GM18508 (cell line): ENCODE results near the gene SPINDOC.

Experiments used
- ATAC-seq: cut with Tn5 transposase; IDR thresholded peaks from one replicate; pipeline ENCODE4 v1.9.1; 2021; ENCODE audit warnings: moderate number of reproducible peaks; ENCODE audit not compliant: insufficient read depth, unreplicated experiment

The SPINDOC gene

DNA sequence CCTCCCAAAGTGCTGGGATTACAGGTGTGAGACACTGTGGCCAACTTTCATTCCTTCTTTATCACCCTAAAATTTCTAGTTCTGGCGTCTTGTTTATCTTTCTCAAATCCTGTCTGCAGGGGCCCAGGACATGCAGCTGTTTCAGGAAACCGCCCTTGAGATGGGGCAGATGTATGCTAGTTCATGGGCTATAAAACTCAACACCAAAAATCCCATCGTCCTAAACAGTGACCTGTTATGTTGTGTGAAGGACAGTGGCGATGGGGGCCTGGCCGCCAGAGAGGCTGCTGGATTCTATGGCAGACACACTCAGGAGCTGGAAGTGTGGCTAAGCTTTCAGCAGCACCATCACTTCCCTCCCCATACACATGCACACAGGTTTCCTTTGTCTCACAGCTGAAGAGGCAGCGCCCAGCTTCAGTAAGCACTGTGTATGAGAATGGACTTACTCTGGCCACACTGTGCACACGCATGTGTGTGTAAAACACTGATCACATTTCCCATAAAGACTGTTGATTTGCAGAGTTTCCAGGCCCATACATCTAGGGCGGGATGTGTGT is 62.3 kb downstream of the SPINDOC start:
- no peak for ATAC-seq

DNA sequence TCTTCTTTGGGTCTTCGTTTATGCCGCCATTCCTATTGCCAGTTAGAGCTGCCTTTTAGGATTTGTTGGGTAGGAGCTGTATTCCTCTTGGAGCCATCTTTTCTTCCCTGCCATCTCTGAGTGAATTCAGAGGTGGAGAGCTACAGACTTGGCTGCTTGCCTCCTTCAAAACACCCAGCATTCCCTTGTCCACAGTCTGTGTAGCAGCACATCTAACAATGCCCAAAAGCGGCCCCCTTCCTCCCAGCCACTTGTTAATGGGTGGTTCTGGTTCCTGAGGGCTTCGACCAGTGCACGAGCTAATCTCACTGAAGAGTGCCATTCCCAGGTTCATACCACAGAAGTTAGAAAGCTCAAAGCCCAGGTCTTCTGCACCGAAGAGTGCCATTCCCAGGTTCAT is 63.4 kb downstream of the SPINDOC start:
- ATAC-seq, result no peak
